T47D (cell line): ENCODE data around the gene CD27.

Source experiments
- DNase-seq, 2 experiments: peaks; one replicate each; pipeline versions ENCODE4 v3.0.0 to v3.0.0-alpha.2; 2011 to 2012; ENCODE audit warnings: low read depth in 1 of 2, low spot score in 1 of 2
- JUND ChIP-seq: IDR thresholded peaks from 2 replicates; pipeline ENCODE4 v1.6.1; 2012; ENCODE audit warnings: low read depth
- in situ Hi-C: cut with HindIII; loops from 2 replicates; pipeline ENCODE4 v1.10.0; 2016; ENCODE audit warnings: low sequenced_read_pairs, low pct_unique_long_range_greater_than_20kb

CD27 gene

GRCh38 chr12:6444704-6445688, at the start of gene CD27:
CD27 (plus strand) TSS chr12:6444955; CDS start chr12:6445096, 141 bp downstream.
- TF ChIP-seq JUND, result no peak
- no peak for DNase-seq
- in situ Hi-C loops, result no loop called here

- in situ Hi-C loops, result no loop called here
- TF ChIP-seq JUND, result no peak
- no peak for DNase-seq
Observed at GRCh38 chr12:6396031-6396430, 48.7 kb upstream of the CD27 start.

- TF ChIP-seq JUND, result no peak
- in situ Hi-C loops, result no loop called here
- DNase-seq, result no peak
Observed at GRCh38 chr12:6399884-6400644, 44.7 kb upstream of the CD27 start.

- in situ Hi-C loops, result no loop called here
- no peak for TF ChIP-seq JUND
- no peak for DNase-seq
Observed at GRCh38 chr12:6404390-6404789, 40.4 kb upstream of the CD27 start.

- in situ Hi-C loops, result no loop called here
- no peak for TF ChIP-seq JUND
- DNase-seq, result no peak
Observed at GRCh38 chr12:6405963-6406362, 38.8 kb upstream of the CD27 start.

- in situ Hi-C loops, result no loop called here
- no peak for DNase-seq
- TF ChIP-seq JUND, result no peak
Observed at GRCh38 chr12:6407236-6407954, 37.4 kb upstream of the CD27 start.

- no peak for TF ChIP-seq JUND
- DNase-seq, result no peak
- in situ Hi-C loops, result no loop called here
Observed at GRCh38 chr12:6416596-6416995, 28.2 kb upstream of the CD27 start.

- DNase-seq, result no peak
- TF ChIP-seq JUND, result no peak
- in situ Hi-C loops, result no loop called here
Observed at GRCh38 chr12:6418796-6419195, 26.0 kb upstream of the CD27 start.

GRCh38 chr12:6420364-6420763, 24.4 kb upstream of the CD27 start:
- no peak for TF ChIP-seq JUND
- in situ Hi-C loops, result no loop called here

GRCh38 chr12:6423267-6424007, 21.3 kb upstream of the CD27 start:
- DNase-seq, result peak; percentile 10 to 81
- in situ Hi-C loops, result no loop called here
- TF ChIP-seq JUND, result no peak

More at GRCh38 chr12:6420364-6420763, 24.4 kb upstream of the CD27 start:
- DNase-seq, result no peak

GRCh38 chr12:6424008-6424347, 20.8 kb upstream of the CD27 start:
- DNase-seq, result no peak
- TF ChIP-seq JUND, result no peak
- in situ Hi-C loops, result no loop called here

- in situ Hi-C loops, result no loop called here
- DNase-seq, result no peak
- no peak for TF ChIP-seq JUND
Observed at GRCh38 chr12:6424866-6425265, 19.9 kb upstream of the CD27 start.
